GM12878 (cell line): ENCODE data around the gene PSMG3. TPM values are rescaled to one million over a fixed set of nuclear protein-coding genes. Genes with fewer than 3 reads are reported as not detected.

Experiments used
- ATAC-seq: fragments of 200-7000 bp; cut with Tn5 transposase; 3 replicates; pipeline ENCODE4 v1.9.1; 2020; ENCODE audit warnings: mild to moderate bottlenecking, moderate library complexity
- BruUV-seq: library from RNA; stranded (reverse); fragments of 400-500 nt; replicated peaks from 2 replicates; lab custom pipeline; 2021; lab: Mats Ljungman, UMichigan
- CTCF ChIA-PET: fragments of 300-600 bp; sonication (Branson Sonifier 250); formaldehyde crosslinking; extraction: SDS; loops from one replicate; lab custom pipeline; 2021; ENCODE audit warnings: inconsistent platforms; lab: Yijun Ruan, JAX
- POLR2A ChIA-PET: fragments of 350-600 bp; formaldehyde crosslinking; extraction: SDS; loops from one replicate; lab custom pipeline; 2021; ENCODE audit warnings: inconsistent platforms; lab: Charles Lee
- RAD21 ChIA-PET: fragments of 300-600 bp; sonication (Branson Sonifier 250); formaldehyde crosslinking; loops from one replicate; lab custom pipeline; 2023; ENCODE audit warnings: antibody characterized with exemption; ENCODE audit not compliant: unreplicated experiment; lab: Charles Lee
- SMC1A ChIA-PET: fragments of 300-600 bp; sonication (Branson Sonifier 250); formaldehyde crosslinking; loops from one replicate; lab custom pipeline; 2023; ENCODE audit not compliant: unreplicated experiment, uncharacterized antibody; lab: Charles Lee
- DNase-seq: peaks from one replicate; pipeline ENCODE4 v3.0.0-alpha.2; 2011; ENCODE audit warnings: low read depth, low spot score
- FAIRE-seq: peaks from 3 replicates; lab custom pipeline; 2011; peaks lifted over from hg19 to GRCh38; lab: Jason Lieb, UNC
- H2AFZ ChIP-seq: 2 replicates; pipeline ENCODE4 v1.6.0; 2011; ENCODE audit warnings: low read depth, low read length, control low read depth; ENCODE audit not compliant: control insufficient read depth
- H3K27ac ChIP-seq: 2 replicates; pipeline ENCODE4 v1.5.1; 2011; ENCODE audit warnings: control low read depth; ENCODE audit not compliant: control insufficient read depth, insufficient read depth
- H3K27me3 ChIP-seq, 2 experiments: replicated peaks in 1 of 2; 2 replicates each; pipeline versions ENCODE4 v1.6.0 to v1.6.1; 2011; ENCODE audit warnings: low read length in 1 of 2; ENCODE audit not compliant: control insufficient read depth in 2 of 2, insufficient read depth in 2 of 2
- H3K36me3 ChIP-seq, 2 experiments: 2 replicates each; pipeline ENCODE4 v1.5.1; 2011; ENCODE audit warnings: low read length in 1 of 2; ENCODE audit not compliant: control insufficient read depth in 2 of 2, insufficient read depth in 2 of 2
- H3K4me1 ChIP-seq: 2 replicates; pipeline ENCODE4 v1.6.1; 2011; ENCODE audit warnings: mild to moderate bottlenecking, low read length, moderate library complexity, mixed read lengths; ENCODE audit not compliant: control insufficient read depth, insufficient read depth
- H3K4me2 ChIP-seq: 2 replicates; pipeline ENCODE4 v1.6.0; 2011; ENCODE audit warnings: control low read depth; ENCODE audit not compliant: control insufficient read depth, insufficient read depth
- H3K4me3 ChIP-seq: fragments of 200-600 bp; sonication (generic); 2 replicates; pipeline ENCODE4 v1.5.1; 2016
- H3K79me2 ChIP-seq: 2 replicates; pipeline ENCODE4 v1.6.0; 2011; ENCODE audit warnings: low read length; ENCODE audit not compliant: control insufficient read depth, insufficient read depth
- H3K9ac ChIP-seq: 2 replicates; pipeline ENCODE4 v1.8.0; 2011; ENCODE audit warnings: low read length, control low read depth, mixed read lengths; ENCODE audit not compliant: control insufficient read depth, insufficient read depth
- H3K9me3 ChIP-seq: replicated peaks from 3 replicates; pipeline ENCODE4 v1.5.1; 2011; ENCODE audit warnings: mild to moderate bottlenecking, low read length; ENCODE audit not compliant: control insufficient read depth, insufficient read depth
- H4K20me1 ChIP-seq: 2 replicates; pipeline ENCODE4 v1.6.0; 2011; ENCODE audit not compliant: control insufficient read depth, insufficient read depth
- BCLAF1 ChIP-seq: fragments of 450-650 bp; IDR thresholded peaks from 2 replicates; pipeline ENCODE4 v1.6.1; 2017; ENCODE audit warnings: antibody characterized with exemption, mild to moderate bottlenecking, moderate library complexity
- BMI1 ChIP-seq: fragments of 450-650 bp; IDR thresholded peaks from 2 replicates; pipeline ENCODE4 v1.6.1; 2016; ENCODE audit warnings: mild to moderate bottlenecking, moderate library complexity, borderline replicate concordance
- BRCA1 ChIP-seq: IDR thresholded peaks from 2 replicates; pipeline ENCODE4 v1.6.1; 2011; ENCODE audit warnings: low read depth, low read length, improper control_type of control experiment
- CEBPZ ChIP-seq: fragments of 150-350 bp; IDR thresholded peaks from 2 replicates; pipeline ENCODE4 v1.6.1; 2016; ENCODE audit warnings: low read depth, low read length
- ETV6 ChIP-seq, 2 experiments: fragments of 450-650 bp in 1 of 2; IDR thresholded peaks in 1 of 2; conservative IDR thresholded peaks in 1 of 2; 2 replicates each; pipeline ENCODE4 v1.6.1; 2014; ENCODE audit warnings: antibody characterized with exemption in 1 of 2, borderline replicate concordance in 1 of 2, low read depth in 1 of 2, mild to moderate bottlenecking in 1 of 2, moderate library complexity in 1 of 2
- POLR2A ChIP-seq: IDR thresholded peaks from 2 replicates; pipeline ENCODE4 v1.6.1; 2011; ENCODE audit warnings: low read depth, mild to moderate bottlenecking, low read length
- POLR2AphosphoS5 ChIP-seq: IDR thresholded peaks from 2 replicates; pipeline ENCODE4 v1.6.1; 2011; ENCODE audit warnings: mild to moderate bottlenecking, low read length, inconsistent platforms
- PRDM15 ChIP-seq: fragments of 450-650 bp; formaldehyde crosslinking; IDR thresholded peaks from 2 replicates; pipeline ENCODE4 v1.4.0; 2020; ENCODE audit warnings: mild to moderate bottlenecking, moderate library complexity
- SIN3A ChIP-seq: IDR thresholded peaks from 2 replicates; pipeline ENCODE4 v1.6.1; 2012; ENCODE audit warnings: low read depth, low read length, improper control_type of control experiment
- SMAD5 ChIP-seq: IDR thresholded peaks from 2 replicates; pipeline ENCODE4 v1.6.1; 2016; ENCODE audit warnings: antibody characterized with exemption, low read depth
- SREBF2 ChIP-seq: IDR thresholded peaks from 2 replicates; pipeline ENCODE4 v1.6.1; 2012; ENCODE audit warnings: mild to moderate bottlenecking, low read length
- SUZ12 ChIP-seq: fragments of 200-600 bp; sonication (generic); IDR thresholded peaks from one replicate; pipeline ENCODE4 v1.6.1; 2018; ENCODE audit warnings: antibody characterized with exemption, mild to moderate bottlenecking; ENCODE audit not compliant: unreplicated experiment
- TCF12 ChIP-seq: IDR thresholded peaks from 2 replicates; pipeline ENCODE4 v1.6.1; 2011; ENCODE audit warnings: low read depth, mild to moderate bottlenecking, low read length
- ZSCAN29 ChIP-seq: fragments of 450-650 bp; IDR thresholded peaks from 2 replicates; pipeline ENCODE4 v1.6.1; 2017; ENCODE audit warnings: mild to moderate bottlenecking, moderate library complexity
- WGBS: methylation state at CpG from one replicate; pipeline ENCODE4 v1.1.6; 2016; ENCODE audit warnings: low lambda C conversion rate; ENCODE audit not compliant: insufficient replicate concordance, insufficient coverage; ENCODE audit errors: missing lambda C conversion rate; 5-methylcytosine and 5-hydroxymethylcytosine counted together
- in situ Hi-C: fragments of 300-500 bp; cut with MboI; formaldehyde crosslinking; loops from 9 replicates; pipeline ENCODE4 v1.14.3; 2018; ENCODE audit warnings: mixed read lengths
- intact Hi-C: fragments of 100-400 bp; cut with micrococcal nuclease; formaldehyde crosslinking; loops from one replicate; pipeline ENCODE4 v1.14.2; 2022; ENCODE audit not compliant: unreplicated experiment
- polyA plus RNA-seq, 11 experiments: library from polyadenylated mRNA; depleted of rRNA in 4 of 11; unstranded in 6 of 11; stranded (reverse) in 5 of 11; fragments of >200 nt; fragmentation: Nextera tagmentation in 4 of 11; fragmentation: Illumina TruSeq in 1 of 11; extraction: Ambion mirVana in 4 of 11; extraction: Trizol in 1 of 11; gene quantifications; 1 replicate in 1 of 11; 2 replicates in 10 of 11; pipeline versions ENCODE4 v1.2.1 to v1.2.3, GENCODE V29; 2011 to 2016; ENCODE audit warnings: inconsistent platforms in 2 of 11, missing spikeins in 2 of 11, low read depth in 1 of 11
- total RNA-seq, 4 experiments: library from RNA; depleted of rRNA in 3 of 4; stranded (reverse); fragments of >200 nt in 3 of 4; fragmentation: Illumina TruSeq in 1 of 4; extraction: Trizol in 1 of 4; gene quantifications; 2 replicates each; pipeline versions ENCODE4 v1.2.1 to v1.2.3, GENCODE V29; 2013 to 2021

Gene PSMG3
- total and polyA plus RNA-seq, 10 of the 15 experiments (the other 5 are each of a cell fraction or from before 2014, with no cell fraction given) = 23.9 to 115 (median 60.6) TPM

DNA sequence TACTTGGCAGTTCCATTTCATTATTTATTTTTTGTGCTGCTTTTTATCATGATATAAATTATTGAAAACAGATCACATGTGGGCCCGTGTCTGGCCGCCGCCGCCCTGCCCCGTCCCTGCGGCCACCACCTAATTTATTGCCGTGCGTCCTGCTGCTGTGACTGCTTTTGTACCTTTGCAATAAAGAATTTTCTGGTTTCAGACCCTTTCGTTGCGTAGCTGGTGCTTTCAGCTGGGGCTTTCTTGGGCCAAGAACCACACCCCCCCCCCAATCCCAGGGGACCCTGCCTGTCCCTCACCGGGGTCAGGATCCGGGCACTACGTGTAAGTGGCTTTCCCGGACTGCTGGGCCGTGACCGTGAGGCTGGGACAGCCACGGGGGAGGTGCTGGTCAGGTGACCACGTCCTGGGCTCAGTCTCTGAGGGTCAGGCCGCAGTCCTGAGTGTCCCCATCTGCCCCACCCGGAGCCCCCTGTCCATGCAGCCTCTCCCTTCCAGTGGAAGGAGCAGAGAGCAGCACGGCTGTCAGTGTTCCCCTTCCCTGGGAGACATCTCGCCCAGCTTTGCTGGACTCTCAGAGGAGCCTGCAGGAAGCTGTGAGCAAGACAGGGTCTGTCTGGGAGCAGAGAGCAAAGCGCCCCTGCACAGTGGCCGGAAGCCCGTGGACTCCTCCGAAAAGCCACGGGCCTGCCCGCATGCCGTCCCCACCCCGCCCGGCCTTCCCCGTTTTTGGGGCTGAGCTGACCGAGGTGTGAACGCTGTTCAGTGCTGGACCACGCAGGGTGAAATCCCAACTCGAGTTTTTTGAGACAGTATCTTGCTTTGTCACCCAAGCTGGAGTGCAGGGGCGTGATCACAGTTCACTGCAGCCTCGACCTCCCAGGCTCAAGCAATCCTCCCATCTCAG lies 26.7 kb downstream of the PSMG3 start:
- BruUV-seq = no TSS peak
- intact Hi-C loops (no loop called here), in situ Hi-C loops (no loop called here)
- no peaks in the 10 kb centered on the region for H4K20me1 ChIP-seq
- no peak overlapping the region for H2AFZ ChIP-seq
- no peaks in the 10 kb centered on the region for H3K9me3 ChIP-seq
- H3K4me1 ChIP-seq = no peaks in the 10 kb centered on the region
- DNase-seq (no peak), FAIRE-seq (no peak), ATAC-seq (no peak)
- ChIA-PET RAD21 (no interaction called here), POLR2A (no interaction called here), CTCF (no interaction called here), SMC1A (no interaction called here)
- H3K9ac ChIP-seq = no peak overlapping the region
- H3K27ac ChIP-seq = no peak overlapping the region
- peaks cover 3 to 20% of the 10 kb centered on the region in 2 experiments; a peak in 3 of 4 replicates for H3K36me3 ChIP-seq
- H3K27me3 ChIP-seq = no peaks in the 10 kb centered on the region
- no peak overlapping the region for H3K4me3 ChIP-seq
- 91% methylated on average over 38 of the region's 38 CpGs for WGBS
- H3K4me2 ChIP-seq = no peak overlapping the region
- H3K79me2 ChIP-seq = no peaks in the 10 kb centered on the region; the same call in 1 of the 2 replicates
- TF ChIP-seq ZSCAN29 (no peak), BRCA1 (no peak), CEBPZ (no peak), POLR2A (peak; percentile 62), SIN3A (no peak), POLR2AphosphoS5 (peak; percentile 27; the same call in 1 of the 2 replicates), SREBF2 (no peak), SMAD5 (no peak), BMI1 (no peak), PRDM15 (CRISPR knock-in tag) (no peak), ETV6 (conservative IDR thresholded peaks at IDR 0.05 in 1 of 2, IDR thresholded peaks at IDR 0.05 in 1 of 2; ENCODE audit: borderline replicate concordance in 1 of 2, low read depth in 1 of 2) (no peak), SUZ12 (no peak), BCLAF1 (no peak), TCF12 (no peak)
